ENCODE data around the gene CLMP.

GRCh38 chr11:123047947-123048293 is 147.1 kb downstream of the CLMP start:
- no peak for TF ChIP-seq CTCF (IDR thresholded peaks at IDR 0.05; ENCODE audit: extremely low read depth in 1 of 2, insufficient read depth in 1 of 2, low read depth in 1 of 2, low read length in 2 of 2)
- TF ChIP-seq POLR2AphosphoS5 (IDR thresholded peaks at IDR 0.05; ENCODE audit: insufficient read depth, low read depth, low read length) = no peak
- TF ChIP-seq MYC (IDR thresholded peaks at IDR 0.05; ENCODE audit: low read depth, low read length) = no peak
- TF ChIP-seq POLR2A (IDR thresholded peaks at IDR 0.05; ENCODE audit: low read depth, low read length) = no peak
- no peak for TF ChIP-seq FOS (IDR thresholded peaks at IDR 0.05; ENCODE audit: borderline replicate concordance, insufficient read depth, low read length)
- no peak for TF ChIP-seq EZH2 (IDR thresholded peaks at IDR 0.05; ENCODE audit: borderline replicate concordance, low read depth, low read length, severe bottlenecking)
- TF ChIP-seq JUN (IDR thresholded peaks at IDR 0.05; ENCODE audit: borderline replicate concordance, insufficient read depth, insufficient read length, low read depth) = no peak
- no peak for TF ChIP-seq MAX (IDR thresholded peaks at IDR 0.05; ENCODE audit: insufficient read depth, insufficient read length)
